ENCODE data around the gene ASPDH. TPM values are rescaled to one million over a fixed set of nuclear protein-coding genes. Genes with fewer than 3 reads are reported as not detected.

ASPDH gene
- polyA plus RNA-seq, 3 donors = not detected

DNA sequence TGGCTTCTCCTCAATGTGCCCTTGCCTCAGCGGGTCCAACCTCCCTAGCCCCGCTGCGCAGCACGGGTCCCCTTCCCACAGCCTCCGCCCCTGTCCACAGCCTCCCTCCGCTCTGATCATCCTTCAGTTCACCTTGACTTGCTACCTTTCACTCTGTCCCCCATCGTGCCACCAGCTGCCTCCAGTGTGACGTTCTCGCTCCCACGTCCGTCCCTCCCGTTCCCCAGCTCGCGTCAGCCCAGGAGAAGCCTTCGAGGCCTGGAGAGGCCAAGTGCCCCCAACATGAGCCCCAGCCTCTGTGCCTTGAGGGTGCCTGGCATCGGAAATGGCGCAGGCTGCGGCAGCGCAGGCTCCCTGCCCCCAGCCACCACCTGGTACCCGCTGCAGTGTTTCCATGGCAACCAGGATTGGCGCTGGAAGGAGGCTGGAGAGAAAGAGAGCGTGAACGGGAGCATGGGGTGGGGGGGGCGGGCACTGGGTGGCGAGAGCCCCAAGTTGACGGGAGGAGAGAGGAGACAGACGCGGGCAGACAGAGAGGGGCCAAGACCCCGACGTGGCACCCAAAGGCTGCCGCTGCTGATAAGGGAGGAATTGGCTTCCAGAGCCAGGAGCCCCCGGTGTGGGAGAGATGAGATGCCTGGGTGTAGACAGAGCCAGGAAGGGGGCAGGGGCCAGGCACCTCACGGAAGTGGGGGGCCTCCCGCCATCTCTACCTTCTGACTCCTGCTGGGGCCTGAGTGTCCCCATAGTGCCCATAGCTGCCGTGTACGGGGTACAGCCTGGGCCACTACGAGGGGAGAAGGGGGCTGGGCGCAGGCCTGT lies 844 bp upstream of the ASPDH start:
- H3K27me3 Mint-ChIP-seq (ENCODE audit: low read depth in 3 of 3) = peaks cover 16 to 40% (median 24%) of the 10 kb centered on the region in 3 donors
- no peak overlapping the region for H3K9ac ChIP-seq (ENCODE audit: insufficient read depth, low read length, poor library complexity, severe bottlenecking)
- no peak for DNase-seq
- intact Hi-C loops (cut with micrococcal nuclease) = loop anchor here in 1 of 2 donors (5.0 kb wide), 2 partner anchors 132 to 288 kb away; partner anchors contain the start of gene POLD1
- peaks cover 11 to 16% of the 10 kb centered on the region in 2 donors for H3K4me1 ChIP-seq (ENCODE audit: control insufficient read depth in 1 of 2, insufficient read depth in 2 of 2, low read length in 2 of 2)
- H3K27ac ChIP-seq (ENCODE audit: low read depth in 1 of 2, low read length in 2 of 2) = no peak overlapping the region
- no peaks in the 10 kb centered on the region for H4K20me1 ChIP-seq (ENCODE audit: insufficient read depth, low read length)
- H3K79me2 ChIP-seq (ENCODE audit: insufficient read depth, low read length) = peaks cover 4% of the 10 kb centered on the region
- H2AFZ ChIP-seq (ENCODE audit: insufficient read depth, low read depth, low read length, poor library complexity, severe bottlenecking) = no peak overlapping the region
- H3K9me3 Mint-ChIP-seq = peaks cover 0 to 8% (median 6%) of the 10 kb centered on the region in 7 donors
- TF ChIP-seq, protein P1, sequence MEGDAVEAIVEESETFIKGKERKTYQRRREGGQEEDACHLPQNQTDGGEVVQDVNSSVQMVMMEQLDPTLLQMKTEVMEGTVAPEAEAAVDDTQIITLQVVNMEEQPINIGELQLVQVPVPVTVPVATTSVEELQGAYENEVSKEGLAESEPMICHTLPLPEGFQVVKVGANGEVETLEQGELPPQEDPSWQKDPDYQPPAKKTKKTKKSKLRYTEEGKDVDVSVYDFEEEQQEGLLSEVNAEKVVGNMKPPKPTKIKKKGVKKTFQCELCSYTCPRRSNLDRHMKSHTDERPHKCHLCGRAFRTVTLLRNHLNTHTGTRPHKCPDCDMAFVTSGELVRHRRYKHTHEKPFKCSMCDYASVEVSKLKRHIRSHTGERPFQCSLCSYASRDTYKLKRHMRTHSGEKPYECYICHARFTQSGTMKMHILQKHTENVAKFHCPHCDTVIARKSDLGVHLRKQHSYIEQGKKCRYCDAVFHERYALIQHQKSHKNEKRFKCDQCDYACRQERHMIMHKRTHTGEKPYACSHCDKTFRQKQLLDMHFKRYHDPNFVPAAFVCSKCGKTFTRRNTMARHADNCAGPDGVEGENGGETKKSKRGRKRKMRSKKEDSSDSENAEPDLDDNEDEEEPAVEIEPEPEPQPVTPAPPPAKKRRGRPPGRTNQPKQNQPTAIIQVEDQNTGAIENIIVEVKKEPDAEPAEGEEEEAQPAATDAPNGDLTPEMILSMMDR (IDR thresholded peaks at IDR 0.05) = no peak
- H3K27me3 ChIP-seq (ENCODE audit: control insufficient read depth in 2 of 2, insufficient read depth in 2 of 2, low read length in 2 of 2) = peaks cover 0 to 6% of the 10 kb centered on the region in 2 donors
- no peaks in the 10 kb centered on the region for H3K9me3 ChIP-seq (replicated peaks in 1 of 2; ENCODE audit: control insufficient read depth in 1 of 2, insufficient read depth in 1 of 2, low read length in 2 of 2)
- no peak overlapping the region for H3K4me2 ChIP-seq (replicated peaks; ENCODE audit: extremely low read depth, low read length, poor library complexity, severe bottlenecking)
- H3K36me3 Mint-ChIP-seq = no peaks in the 10 kb centered on the region
- no peak overlapping the region for H3K4me3 Mint-ChIP-seq
- H3K4me1 Mint-ChIP-seq = peaks cover 15% of the 10 kb centered on the region
- WGBS (ENCODE audit: insufficient coverage) = 49% methylated on average over 36 of the region's 38 CpGs
- peak overlapping the region in 1 of 7 donors; percentile 35 for H3K27ac Mint-ChIP-seq
- H3K4me3 ChIP-seq (replicated peaks in 1 of 3; ENCODE audit: low read depth in 2 of 3, low read length in 3 of 3) = no peak overlapping the region
- H3K36me3 ChIP-seq (replicated peaks in 1 of 2; ENCODE audit: control insufficient read depth in 1 of 2, insufficient read depth in 2 of 2, low read length in 2 of 2) = no peaks in the 10 kb centered on the region

DNA sequence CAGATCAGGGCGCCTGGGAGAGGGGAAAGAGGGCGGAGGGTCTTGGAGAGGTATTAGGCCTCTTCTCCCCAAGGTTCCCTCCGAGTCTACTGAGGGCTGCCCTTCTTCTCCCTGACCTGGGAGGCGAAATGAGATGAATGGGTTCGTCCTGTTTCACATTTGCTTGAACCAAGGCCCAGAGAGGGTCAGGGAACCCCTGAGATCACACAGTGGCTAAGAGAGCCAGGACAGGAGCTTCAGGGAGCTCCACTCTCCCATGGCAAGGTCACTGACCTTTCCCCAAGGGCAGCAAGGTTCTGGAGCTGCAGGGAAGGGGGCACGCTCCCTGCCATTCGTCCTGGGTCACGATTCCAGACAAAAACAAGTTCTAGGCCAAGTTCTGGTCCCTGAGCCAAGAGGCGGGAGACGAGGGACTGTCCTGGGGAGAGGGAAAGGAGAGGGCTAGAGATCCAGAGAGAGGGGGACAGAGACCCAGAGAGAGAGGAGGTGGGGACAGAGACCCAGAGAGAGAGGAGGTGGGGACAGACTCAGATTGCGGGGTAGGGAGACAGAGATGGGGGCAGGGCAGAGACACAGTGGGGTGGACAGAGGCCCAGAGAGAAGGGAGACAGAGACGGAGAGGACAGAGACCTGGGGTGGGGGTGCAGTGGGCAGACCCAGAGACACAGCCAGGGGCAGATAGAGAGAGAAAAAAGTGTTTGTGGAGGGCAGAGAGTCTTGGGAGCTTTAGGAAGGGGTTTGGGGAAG lies 541 bp downstream of the ASPDH start:
- Histone ChIP-seq H3K9me3 (replicated peaks in 1 of 2; ENCODE audit: control insufficient read depth in 1 of 2, insufficient read depth in 1 of 2, low read length in 2 of 2) (no peaks in the 10 kb centered on the region), H2AFZ (ENCODE audit: insufficient read depth, low read depth, low read length, poor library complexity, severe bottlenecking) (no peak overlapping the region), H3K4me2 (replicated peaks; ENCODE audit: extremely low read depth, low read length, poor library complexity, severe bottlenecking) (no peak overlapping the region), H3K27ac (ENCODE audit: low read depth in 1 of 2, low read length in 2 of 2) (no peak overlapping the region), H3K4me1 (ENCODE audit: control insufficient read depth in 1 of 2, insufficient read depth in 2 of 2, low read length in 2 of 2) (peaks cover 11 to 16% of the 10 kb centered on the region in 2 donors), H3K9ac (ENCODE audit: insufficient read depth, low read length, poor library complexity, severe bottlenecking) (no peak overlapping the region), H4K20me1 (ENCODE audit: insufficient read depth, low read length) (no peaks in the 10 kb centered on the region), H3K27me3 (ENCODE audit: control insufficient read depth in 2 of 2, insufficient read depth in 2 of 2, low read length in 2 of 2) (peaks cover 0 to 6% of the 10 kb centered on the region in 2 donors), H3K79me2 (ENCODE audit: insufficient read depth, low read length) (peaks cover 4% of the 10 kb centered on the region), H3K4me3 (replicated peaks in 1 of 3; ENCODE audit: low read depth in 2 of 3, low read length in 3 of 3) (no peak overlapping the region), H3K36me3 (replicated peaks in 1 of 2; ENCODE audit: control insufficient read depth in 1 of 2, insufficient read depth in 2 of 2, low read length in 2 of 2) (no peaks in the 10 kb centered on the region)
- Mint-ChIP-seq H3K4me1 (peaks cover 15% of the 10 kb centered on the region), H3K9me3 (peaks cover 0 to 3% (median 0%) of the 10 kb centered on the region in 7 donors), H3K27me3 (ENCODE audit: low read depth in 3 of 3) (peaks cover 19 to 37% (median 24%) of the 10 kb centered on the region in 3 donors), H3K36me3 (peaks cover 7 to 9% of the 10 kb centered on the region in 2 donors), H3K4me3 (no peak overlapping the region), H3K27ac (peak overlapping the region in 4 of 7 donors; percentile 38 to 68 (median 62))
- TF ChIP-seq, protein P1 (IDR thresholded peaks at IDR 0.05) = no peak
- DNase-seq = no peak
- intact Hi-C loops (cut with micrococcal nuclease) = loop anchor here in 1 of 2 donors (5.0 kb wide), 2 partner anchors 131 to 289 kb away; partner anchors contain the start of gene POLD1
- WGBS (ENCODE audit: insufficient coverage) = 74% methylated on average over 12 of the region's 12 CpGs
